GM21381 (cell line): ENCODE measurements around the gene COMMD7.

Experiments
- ATAC-seq: cut with Tn5 transposase; IDR thresholded peaks from one replicate; pipeline ENCODE4 v1.9.1; 2021; ENCODE audit warnings: mild to moderate bottlenecking, moderate library complexity; ENCODE audit not compliant: unreplicated experiment

COMMD7 gene

DNA sequence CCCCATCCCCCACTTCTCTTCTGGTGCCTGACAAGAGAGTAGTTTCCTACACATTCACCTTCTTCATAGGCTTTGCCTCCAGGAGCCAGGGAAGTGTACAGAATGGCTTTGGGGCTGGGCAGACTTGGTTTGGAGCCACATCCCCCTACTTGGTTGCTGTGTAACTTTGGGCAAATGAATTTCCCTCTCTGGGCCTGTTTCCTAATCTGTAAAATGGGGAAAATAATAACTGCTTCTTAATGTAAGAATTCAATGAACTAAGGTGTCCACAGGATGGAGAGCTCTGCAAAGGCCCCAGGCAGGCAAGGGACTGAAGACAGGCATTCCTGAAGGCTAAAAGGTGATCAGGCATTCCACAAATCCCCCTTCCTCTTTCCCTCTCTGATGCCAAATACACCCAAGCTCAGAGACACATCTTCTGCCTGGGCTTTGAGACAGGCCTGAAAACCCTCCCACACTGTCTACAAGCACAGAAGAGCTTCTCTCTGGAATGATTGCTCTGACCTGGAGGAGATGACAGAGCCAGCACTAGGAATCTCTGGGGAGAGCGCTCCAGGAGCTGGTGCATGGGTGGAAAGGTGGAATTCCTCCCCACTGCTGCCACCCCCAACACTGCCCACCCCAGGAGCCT lies 62.6 kb downstream of the COMMD7 start:
- no peak for ATAC-seq

GRCh38 chr20:32678948-32679347 lies 64.3 kb downstream of the COMMD7 start:
- ATAC-seq, result no peak

DNA sequence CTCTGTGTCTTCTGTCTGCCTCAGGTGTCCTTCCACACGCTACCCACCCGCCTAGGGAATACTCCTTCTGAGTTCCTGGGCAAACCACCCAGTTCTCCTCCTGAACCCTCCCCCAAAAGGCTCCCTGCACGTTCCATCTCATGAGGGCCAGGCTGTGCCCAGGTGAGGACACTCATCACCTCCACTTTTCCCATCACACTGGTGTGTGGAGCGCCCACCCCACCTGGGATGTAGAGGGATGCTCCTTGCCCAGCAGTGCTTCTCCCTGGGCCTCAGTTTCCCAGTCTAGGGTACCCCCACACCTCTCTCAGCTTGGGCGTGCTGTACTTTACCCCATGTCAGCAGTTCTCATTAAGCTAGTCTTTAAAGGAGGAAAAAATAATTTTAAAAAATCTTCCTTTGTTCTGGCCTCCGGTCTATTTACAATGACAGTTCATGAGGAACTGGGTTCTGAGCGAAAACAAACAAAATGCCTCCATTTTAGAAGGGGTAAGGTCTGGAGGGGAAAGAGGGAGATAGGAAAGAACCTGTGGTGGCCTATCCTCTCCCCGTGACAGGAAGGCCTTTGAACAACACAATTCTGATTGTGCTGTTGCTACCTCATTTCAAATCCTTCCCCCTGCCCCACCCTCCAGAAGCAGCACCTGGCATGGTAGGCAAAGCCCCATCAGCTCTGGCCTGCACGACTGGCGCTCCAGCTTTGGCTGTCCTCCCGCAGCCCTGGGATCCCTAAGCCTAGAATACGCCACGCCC lies 67.9 kb downstream of the COMMD7 start:
- no peak for ATAC-seq

DNA sequence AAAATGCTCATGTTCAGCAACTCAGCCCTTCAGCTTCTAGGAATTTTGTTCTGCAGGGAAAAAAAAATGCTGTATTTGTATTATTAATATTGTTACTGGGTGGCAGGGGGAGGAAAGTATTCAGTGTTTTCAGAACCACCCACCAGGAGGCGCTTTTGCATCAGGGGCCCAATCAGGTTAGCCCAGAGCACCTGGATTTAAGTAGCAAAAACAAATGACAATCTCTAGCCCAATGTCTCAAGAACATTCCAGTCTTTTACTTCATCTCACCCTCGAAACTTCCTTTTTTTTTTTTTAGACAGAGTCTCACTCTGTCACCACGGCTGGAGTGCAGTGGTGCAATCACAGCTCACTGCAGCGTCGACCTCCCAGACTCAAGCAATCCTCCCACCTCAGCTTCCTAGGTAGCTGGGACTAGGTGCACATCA lies 68.9 kb downstream of the COMMD7 start:
- no peak for ATAC-seq

GRCh38 chr20:32672982-32673851 lies 70.0 kb downstream of the COMMD7 start:
- no peak for ATAC-seq

DNA sequence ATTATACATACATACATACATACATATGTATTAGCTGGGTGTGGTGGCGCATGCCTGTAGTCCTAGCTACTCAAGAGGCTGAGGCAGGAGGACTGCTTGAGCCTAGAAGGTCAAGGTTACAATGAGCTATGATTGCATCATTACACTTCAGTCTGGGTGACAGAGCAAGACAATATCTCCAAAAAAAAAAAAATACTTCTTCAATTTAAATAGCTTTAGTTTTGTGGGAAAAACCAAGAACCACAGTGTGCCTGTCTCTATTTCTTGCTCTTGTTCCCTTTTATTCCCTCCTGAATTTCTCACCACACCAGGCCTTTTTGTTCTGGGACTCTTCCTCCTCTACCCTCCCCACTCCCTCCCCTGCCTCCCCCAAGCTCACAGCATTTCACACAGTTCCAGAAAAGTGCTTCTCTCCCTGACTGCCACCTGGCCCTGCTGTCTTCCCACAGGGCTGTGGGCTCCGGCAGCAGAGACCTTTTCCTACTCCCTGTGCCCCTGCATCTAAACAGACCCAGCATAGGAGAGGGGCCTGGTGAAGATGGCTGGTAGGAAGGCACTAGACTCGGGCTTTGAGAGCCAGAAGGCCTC lies 70.8 kb downstream of the COMMD7 start:
- ATAC-seq, result no peak

- no peak for ATAC-seq
These were observed 72.4 kb downstream of the COMMD7 start for GRCh38 chr20:32670773-32671455.

GRCh38 chr20:32667027-32667426 lies 76.2 kb downstream of the COMMD7 start:
- ATAC-seq, result no peak

DNA sequence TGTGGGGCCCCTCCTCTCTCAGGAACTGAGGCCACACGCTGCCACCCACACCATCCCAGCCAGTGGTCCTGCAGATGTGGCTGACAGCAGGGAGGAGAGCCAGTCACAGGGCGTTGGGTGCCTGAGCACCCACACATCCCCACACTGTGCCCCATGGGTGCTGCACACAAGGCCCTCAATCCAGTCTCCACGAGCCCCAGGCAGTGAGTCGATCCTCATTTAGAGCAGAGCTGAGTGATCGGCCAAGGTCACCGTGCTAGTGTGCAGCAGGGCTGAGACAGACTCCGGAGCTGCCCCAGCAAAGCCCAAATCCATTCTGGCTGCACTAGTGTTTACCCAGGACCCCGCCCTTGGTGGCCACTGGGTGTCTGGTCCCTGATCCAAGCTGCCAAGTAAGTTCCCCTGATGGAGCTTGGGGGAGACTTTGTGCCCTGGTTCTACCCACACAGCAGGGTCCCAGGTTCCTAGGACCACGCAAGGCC lies 78.5 kb downstream of the COMMD7 start:
- ATAC-seq, result no peak

DNA sequence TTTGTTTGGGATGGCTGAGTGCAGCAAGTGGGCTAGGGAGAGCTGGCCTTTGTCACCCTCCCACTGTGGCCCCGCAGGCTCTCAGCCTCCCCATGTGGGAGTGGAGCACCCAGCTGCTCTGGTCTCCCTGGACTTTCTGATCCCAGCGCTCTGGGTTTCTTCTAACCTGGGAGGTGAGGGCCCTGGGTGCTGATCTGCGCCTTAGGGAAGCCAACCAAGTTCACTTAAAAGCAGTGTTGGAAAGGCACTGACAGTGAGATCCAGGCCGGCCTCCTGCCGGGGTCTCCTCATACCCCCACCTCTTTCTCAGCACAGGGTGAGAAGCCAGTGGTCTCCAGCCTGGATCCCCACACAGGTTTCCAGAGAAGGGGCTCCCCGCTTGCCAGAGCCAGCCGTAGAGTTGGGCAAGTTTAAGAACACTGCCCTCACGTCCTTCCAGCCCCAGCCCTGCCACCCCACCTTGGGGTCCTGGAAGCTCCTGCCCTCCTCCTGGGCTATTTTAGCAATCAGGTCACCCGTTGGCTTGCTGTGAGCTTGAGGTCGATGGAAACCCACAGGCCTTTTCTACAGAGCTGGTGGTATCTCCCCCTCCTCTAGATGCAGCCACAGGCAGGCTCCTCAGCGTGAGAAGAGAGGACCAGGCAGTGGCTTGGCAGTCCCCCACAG lies 79.1 kb downstream of the COMMD7 start:
- no peak for ATAC-seq

DNA sequence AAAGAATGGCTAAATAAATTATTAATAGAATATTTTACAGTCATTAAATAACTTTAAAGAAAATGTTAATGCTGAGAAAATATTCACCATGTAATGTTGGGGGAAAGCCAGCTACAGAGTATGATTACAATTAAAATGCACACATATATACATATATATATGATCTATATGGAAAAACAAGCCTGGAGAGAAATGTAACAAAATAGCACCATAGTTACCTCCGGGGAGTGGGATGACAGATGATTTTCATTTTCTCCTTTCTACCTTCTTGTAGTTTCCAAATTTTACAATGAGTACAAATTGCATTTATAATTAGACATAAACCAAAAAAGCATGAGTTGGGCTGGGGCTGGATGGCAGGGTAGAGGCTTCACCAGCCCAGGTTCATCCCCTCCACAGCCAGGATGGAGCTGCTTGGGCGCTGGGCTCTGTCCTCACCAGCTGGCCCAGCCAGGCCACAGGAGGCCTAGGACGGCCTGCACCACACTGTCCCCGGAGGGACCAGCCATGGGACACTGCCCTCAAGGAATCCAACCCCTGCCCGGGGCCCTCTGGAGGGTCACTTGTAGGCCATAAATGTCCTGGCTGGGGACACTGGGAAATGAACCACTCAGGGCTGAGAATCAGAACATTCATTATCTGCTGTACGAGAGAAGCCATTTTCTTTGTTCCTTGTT lies 79.8 kb downstream of the COMMD7 start:
- ATAC-seq, result no peak

DNA sequence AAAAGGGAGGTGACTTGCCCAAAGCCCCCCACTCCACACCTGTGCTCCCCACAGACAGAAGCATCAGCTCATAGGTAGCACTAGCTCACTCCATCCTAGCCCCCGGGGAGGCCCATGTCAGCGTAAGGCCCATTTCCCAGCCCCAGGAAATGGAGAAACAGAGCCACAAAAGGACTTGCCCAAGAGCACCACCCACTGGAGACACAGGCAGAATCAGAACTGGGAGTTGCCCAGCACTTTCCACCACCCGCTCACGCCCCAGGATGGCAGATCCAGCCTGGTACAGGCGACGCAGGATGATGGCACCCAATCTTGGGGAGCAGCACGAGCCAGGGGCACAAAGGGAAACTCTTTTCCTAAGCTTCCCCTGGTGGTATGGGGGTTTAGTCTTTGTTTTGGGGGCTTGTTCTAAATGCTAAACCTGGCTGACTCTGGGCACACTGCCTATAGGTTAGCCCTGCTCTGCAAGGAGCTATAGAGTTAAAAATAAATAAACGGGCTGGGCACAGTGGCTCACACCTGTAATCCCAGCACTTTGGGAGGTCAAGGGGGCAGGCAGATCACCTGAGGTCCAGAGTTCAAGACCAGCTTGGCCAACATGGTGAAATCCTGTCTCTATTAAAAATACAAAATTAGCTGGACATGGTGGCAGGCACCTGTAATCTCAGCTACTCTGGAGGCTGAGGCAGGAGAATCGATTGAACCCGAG lies 81.3 kb downstream of the COMMD7 start:
- ATAC-seq, result no peak

- no peak for ATAC-seq
These were observed 82.6 kb downstream of the COMMD7 start for GRCh38 chr20:32660661-32661060.

GRCh38 chr20:32656827-32657226 lies 86.4 kb downstream of the COMMD7 start:
- no peak for ATAC-seq

DNA sequence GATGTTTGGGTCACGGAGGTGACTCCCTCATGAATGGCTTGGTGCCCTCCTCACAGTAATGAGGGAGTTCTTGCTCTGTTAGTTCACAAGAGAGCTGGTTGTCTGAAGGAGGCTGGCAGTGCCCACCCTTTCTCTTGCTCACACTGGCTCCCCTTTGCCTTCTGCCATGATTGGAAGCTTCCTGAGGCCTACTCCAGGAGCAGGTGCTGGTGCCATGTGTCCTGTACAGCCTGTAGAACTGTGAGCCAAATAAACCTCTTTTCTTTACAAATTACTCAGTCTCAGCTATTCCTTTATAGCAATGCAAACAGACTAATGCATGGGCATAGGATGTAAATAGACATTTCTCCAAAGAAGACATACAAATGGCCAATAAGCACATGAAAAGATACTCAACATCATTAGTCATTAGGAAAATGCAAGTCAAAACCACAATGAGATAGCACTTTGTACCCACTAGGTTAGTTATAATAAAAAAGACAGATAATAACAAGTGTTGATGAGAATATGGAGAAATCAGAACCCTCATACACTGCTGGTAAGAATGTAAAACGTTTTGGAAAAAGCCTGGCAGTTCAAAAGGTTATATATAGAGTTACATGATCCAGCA lies 87.3 kb downstream of the COMMD7 start:
- no peak for ATAC-seq

GRCh38 chr20:32652739-32653526 lies 90.3 kb downstream of the COMMD7 start:
- peak; percentile 51 for ATAC-seq
